Neural cell (in vitro differentiated cells): ENCODE results near the gene SPOP. TPM values are rescaled to one million over a fixed set of nuclear protein-coding genes. Genes with fewer than 3 reads are reported as not detected.

ENCODE experiments used
- H2AFZ ChIP-seq: fragments of 200-600, 300-800 bp; sonication (generic), shearing (Covaris generic); 2 replicates; pipeline ENCODE4 v1.6.0; 2014; ENCODE audit warnings: low read depth, mild to moderate bottlenecking, antibody characterized with exemption, low read length, moderate library complexity
- H3F3A ChIP-seq: fragments of 200-600 bp; shearing (Covaris generic); 2 replicates; pipeline ENCODE4 v1.6.1; 2016; ENCODE audit warnings: mild to moderate bottlenecking, moderate library complexity, mixed read lengths, antibody characterized with exemption, low read length; ENCODE audit not compliant: insufficient read depth, poor library complexity, severe bottlenecking
- H3K27ac ChIP-seq: fragments of 200-600, 300-800 bp; sonication (generic), shearing (Covaris generic); 2 replicates; pipeline ENCODE4 v1.5.1; 2014; ENCODE audit warnings: mild to moderate bottlenecking, low read length, moderate library complexity
- H3K27me3 ChIP-seq: fragments of 300-800, 200-600 bp; sonication (generic), shearing (Covaris generic); 2 replicates; pipeline ENCODE4 v1.6.0; 2014; ENCODE audit warnings: mild to moderate bottlenecking, low read depth, low read length, moderate library complexity; ENCODE audit not compliant: insufficient read depth
- H3K36me3 ChIP-seq: fragments of 300-800, 200-600 bp; sonication (generic), shearing (Covaris generic); 2 replicates; pipeline ENCODE4 v1.5.1; 2014; ENCODE audit warnings: mild to moderate bottlenecking, antibody characterized with exemption, low read length, moderate library complexity; ENCODE audit not compliant: insufficient read depth
- H3K4me2 ChIP-seq: fragments of 300-800, 200-600 bp; sonication (generic), shearing (Covaris generic); 2 replicates; pipeline ENCODE4 v1.6.0; 2014; ENCODE audit warnings: mild to moderate bottlenecking, low read length
- H3K4me3 ChIP-seq: fragments of 300-800, 200-600 bp; sonication (generic), shearing (Covaris generic); 2 replicates; pipeline ENCODE4 v1.5.1; 2014; ENCODE audit warnings: mild to moderate bottlenecking, low read length, moderate library complexity
- H3K79me2 ChIP-seq: fragments of 200-600 bp; shearing (Covaris generic); replicated peaks from 2 replicates; pipeline ENCODE4 v1.6.0; 2014; ENCODE audit warnings: mild to moderate bottlenecking, low read length, moderate library complexity; ENCODE audit not compliant: insufficient read depth
- H3K9ac ChIP-seq: fragments of 300-800, 200-600 bp; sonication (generic), shearing (Covaris generic); 2 replicates; pipeline ENCODE4 v1.6.1; 2016; ENCODE audit warnings: mild to moderate bottlenecking, low read length, mixed read lengths
- H3K9me2 ChIP-seq: fragments of 200-600 bp; shearing (Covaris generic); 2 replicates; pipeline ENCODE4 v1.6.1; 2016; ENCODE audit warnings: mild to moderate bottlenecking, low read length, mixed read lengths; ENCODE audit not compliant: insufficient read depth
- H3K9me3 ChIP-seq: fragments of 200-600, 300-800 bp; sonication (generic), shearing (Covaris generic); 2 replicates; pipeline ENCODE4 v1.6.1; 2016; ENCODE audit warnings: mild to moderate bottlenecking, mixed run types, low read length, moderate library complexity, mixed read lengths
- H4K20me1 ChIP-seq: fragments of 200-600 bp; shearing (Covaris generic); 2 replicates; pipeline ENCODE4 v1.6.1; 2016; ENCODE audit warnings: mild to moderate bottlenecking, mixed run types; ENCODE audit not compliant: insufficient read depth
- EP300 ChIP-seq: fragments of 450-650 bp; conservative IDR thresholded peaks from 2 replicates; pipeline ENCODE4 v1.6.1; 2014; ENCODE audit warnings: antibody characterized with exemption, mild to moderate bottlenecking, moderate library complexity; ENCODE audit not compliant: poor library complexity, severe bottlenecking
- EZH2 ChIP-seq: fragments of 200-600, 300-800 bp; shearing (Covaris generic), sonication (generic); IDR thresholded peaks from 2 replicates; pipeline ENCODE4 v1.6.1; 2014; ENCODE audit warnings: antibody characterized with exemption, low read length, borderline replicate concordance, mild to moderate bottlenecking; ENCODE audit not compliant: insufficient read depth, poor library complexity, severe bottlenecking
- MXI1 ChIP-seq: fragments of 450-650 bp; conservative IDR thresholded peaks from 2 replicates; pipeline ENCODE4 v1.6.1; 2014; ENCODE audit warnings: antibody characterized with exemption, mild to moderate bottlenecking; ENCODE audit not compliant: poor library complexity, severe bottlenecking
- POLR2AphosphoS5 ChIP-seq: IDR thresholded peaks from 2 replicates; pipeline ENCODE4 v1.6.1; 2012
- RAD21 ChIP-seq: fragments of 450-650 bp; conservative IDR thresholded peaks from 2 replicates; pipeline ENCODE4 v1.6.1; 2014; ENCODE audit warnings: antibody characterized with exemption, mild to moderate bottlenecking, moderate library complexity
- REST ChIP-seq: IDR thresholded peaks from 2 replicates; pipeline ENCODE4 v1.6.1; 2012; ENCODE audit warnings: borderline replicate concordance
- SMC3 ChIP-seq: fragments of 450-650 bp; conservative IDR thresholded peaks from 2 replicates; pipeline ENCODE4 v1.6.1; 2014; ENCODE audit warnings: antibody characterized with exemption, mild to moderate bottlenecking, moderate library complexity; ENCODE audit not compliant: poor library complexity
- TAF1 ChIP-seq: IDR thresholded peaks from 2 replicates; pipeline ENCODE4 v1.6.1; 2012; ENCODE audit warnings: low read depth
- polyA plus RNA-seq: library from polyadenylated mRNA; depleted of rRNA; stranded (reverse); fragments of >200 nt; gene quantifications from 2 replicates; pipeline ENCODE4 v1.2.3, GENCODE V29; 2014
- TF ChIP-seq, protein P1 (sequence below): fragments of 450-650 bp; IDR thresholded peaks from 2 replicates; pipeline ENCODE4 v1.5.1; 2014; ENCODE audit warnings: antibody characterized with exemption, mild to moderate bottlenecking, moderate library complexity; ENCODE audit not compliant: poor library complexity, severe bottlenecking

Gene SPOP
- polyA plus RNA-seq, 1 donor from 2014 or later, result 71.9 TPM

- TF ChIP-seq REST, result no peak
- TF ChIP-seq SMC3, result no peak
- Histone ChIP-seq H3K4me3 (no peak overlapping the region), H4K20me1 (no peaks in the 10 kb centered on the region), H3K27ac (no peak overlapping the region), H3F3A (no peaks in the 10 kb centered on the region), H3K4me2 (no peak overlapping the region), H3K9me2 (no peaks in the 10 kb centered on the region), H3K79me2 (no peaks in the 10 kb centered on the region), H3K9ac (no peak overlapping the region), H2AFZ (no peak overlapping the region), H3K36me3 (no peaks in the 10 kb centered on the region), H3K27me3 (no peaks in the 10 kb centered on the region), H3K9me3 (no peaks in the 10 kb centered on the region)
Observed at GRCh38 chr17:49585422-49586027, 92.4 kb downstream of the SPOP start.

GRCh38 chr17:49583889-49584288 lies 94.0 kb downstream of the SPOP start:
- no peaks in the 10 kb centered on the region for H3K9me3 ChIP-seq
- H3K9me2 ChIP-seq, result no peaks in the 10 kb centered on the region
- H4K20me1 ChIP-seq, result no peaks in the 10 kb centered on the region
- H3K27ac ChIP-seq, result no peak overlapping the region
- no peaks in the 10 kb centered on the region for H3K79me2 ChIP-seq
- no peaks in the 10 kb centered on the region for H3F3A ChIP-seq
- H3K36me3 ChIP-seq, result no peaks in the 10 kb centered on the region
- no peak overlapping the region for H2AFZ ChIP-seq
- no peak for TF ChIP-seq POLR2AphosphoS5
- TF ChIP-seq, protein P1, sequence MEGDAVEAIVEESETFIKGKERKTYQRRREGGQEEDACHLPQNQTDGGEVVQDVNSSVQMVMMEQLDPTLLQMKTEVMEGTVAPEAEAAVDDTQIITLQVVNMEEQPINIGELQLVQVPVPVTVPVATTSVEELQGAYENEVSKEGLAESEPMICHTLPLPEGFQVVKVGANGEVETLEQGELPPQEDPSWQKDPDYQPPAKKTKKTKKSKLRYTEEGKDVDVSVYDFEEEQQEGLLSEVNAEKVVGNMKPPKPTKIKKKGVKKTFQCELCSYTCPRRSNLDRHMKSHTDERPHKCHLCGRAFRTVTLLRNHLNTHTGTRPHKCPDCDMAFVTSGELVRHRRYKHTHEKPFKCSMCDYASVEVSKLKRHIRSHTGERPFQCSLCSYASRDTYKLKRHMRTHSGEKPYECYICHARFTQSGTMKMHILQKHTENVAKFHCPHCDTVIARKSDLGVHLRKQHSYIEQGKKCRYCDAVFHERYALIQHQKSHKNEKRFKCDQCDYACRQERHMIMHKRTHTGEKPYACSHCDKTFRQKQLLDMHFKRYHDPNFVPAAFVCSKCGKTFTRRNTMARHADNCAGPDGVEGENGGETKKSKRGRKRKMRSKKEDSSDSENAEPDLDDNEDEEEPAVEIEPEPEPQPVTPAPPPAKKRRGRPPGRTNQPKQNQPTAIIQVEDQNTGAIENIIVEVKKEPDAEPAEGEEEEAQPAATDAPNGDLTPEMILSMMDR, result no peak
- no peak for TF ChIP-seq EZH2
- no peak for TF ChIP-seq MXI1
- TF ChIP-seq REST, result no peak
- TF ChIP-seq TAF1, result no peak
- no peak for TF ChIP-seq SMC3
- no peak for TF ChIP-seq EP300
- TF ChIP-seq RAD21, result no peak
- H3K9ac ChIP-seq, result no peak overlapping the region
- no peaks in the 10 kb centered on the region for H3K27me3 ChIP-seq
- no peak overlapping the region for H3K4me3 ChIP-seq
- no peak overlapping the region for H3K4me2 ChIP-seq
